A549 (cell line): Measurements from ENCODE around the gene SEZ6L2. TPM values are rescaled to one million over a fixed set of nuclear protein-coding genes. Genes with fewer than 3 reads are reported as not detected.

Experiments
- ATAC-seq, 2 experiments: fragments of 200-7000 bp in 1 of 2; fragments of >200 bp in 1 of 2; cut with Nextera tagmentation in 1 of 2; cut with Tn5 transposase in 1 of 2; 3 replicates each; pipeline versions ENCODE4 v1.8.0 to v1.9.1; 2018 to 2020; ENCODE audit warnings: mild to moderate bottlenecking in 1 of 2, moderate library complexity in 1 of 2
- CTCF ChIA-PET: fragments of 300-600 bp; sonication (Branson Sonifier 250); formaldehyde crosslinking; extraction: SDS; loops from one replicate; lab custom pipeline; 2021; ENCODE audit warnings: antibody characterized with exemption, inconsistent platforms; lab: Yijun Ruan, JAX
- POLR2A ChIA-PET: fragments of 350-600 bp; formaldehyde crosslinking; extraction: SDS; loops from one replicate; lab custom pipeline; 2021; ENCODE audit warnings: antibody characterized with exemption, inconsistent platforms; lab: Yijun Ruan, JAX
- DNase-seq, 2 experiments: peaks; one replicate each; pipeline versions ENCODE4 v3.0.0 to v3.0.0-alpha.2; 2011 to 2016; ENCODE audit warnings: low read depth in 1 of 2, low spot score in 1 of 2
- FAIRE-seq: peaks from 2 replicates; lab custom pipeline; 2011; peaks lifted over from hg19 to GRCh38; lab: Jason Lieb, UNC
- H3K27ac ChIP-seq, 2 experiments: fragments of >200 bp; sonication (Bioruptor Twin); formaldehyde crosslinking; 3 replicates each; pipeline ENCODE4 v1.5.1; 2016 to 2017
- H3K4me1 ChIP-seq: fragments of >200 bp; sonication (Bioruptor Twin); formaldehyde crosslinking; 3 replicates; pipeline ENCODE4 v1.6.1; 2016
- H3K4me2 ChIP-seq: fragments of >200 bp; sonication (Bioruptor Twin); formaldehyde crosslinking; 3 replicates; pipeline ENCODE4 v1.6.1; 2016
- H3K4me3 ChIP-seq: fragments of >200 bp; sonication (Bioruptor Twin); formaldehyde crosslinking; 3 replicates; pipeline ENCODE4 v1.5.1; 2016
- H3K9me3 ChIP-seq: fragments of >200 bp; sonication (Bioruptor Twin); formaldehyde crosslinking; 3 replicates; pipeline ENCODE4 v1.6.1; 2016
- CBX2 ChIP-seq: fragments of 200-600 bp; sonication (generic); IDR thresholded peaks from 2 replicates; pipeline ENCODE4 v1.6.1; 2016; ENCODE audit warnings: low read depth, mild to moderate bottlenecking, borderline replicate concordance
- EHF ChIP-seq: fragments of 250-450 bp; sonication (Bioruptor Pico); IDR thresholded peaks from 2 replicates; pipeline ENCODE4 v1.5.0; 2020; ENCODE audit warnings: mild to moderate bottlenecking
- EHMT2 ChIP-seq: fragments of 200-600 bp; sonication (generic); IDR thresholded peaks from 2 replicates; pipeline ENCODE4 v1.6.1; 2016; ENCODE audit warnings: antibody characterized with exemption, low read depth, mild to moderate bottlenecking, moderate library complexity
- EP300 ChIP-seq, 2 experiments: fragments of >200 bp; sonication (Bioruptor Twin); formaldehyde crosslinking; IDR thresholded peaks; 2 replicates in 1 of 2; 3 replicates in 1 of 2; pipeline ENCODE4 v1.6.1; 2016 to 2017
- ESRRA ChIP-seq: fragments of 150-350 bp; IDR thresholded peaks from 2 replicates; pipeline ENCODE4 v1.6.1; 2014; ENCODE audit warnings: mild to moderate bottlenecking, low read length, borderline replicate concordance
- FOSB ChIP-seq: fragments of 250-450 bp; sonication (Bioruptor Pico); IDR thresholded peaks from 2 replicates; pipeline ENCODE4 v1.5.0; 2020; ENCODE audit warnings: mild to moderate bottlenecking, moderate library complexity
- FOSL2 ChIP-seq, 2 experiments: fragments of 450-650 bp in 1 of 2; fragments of >200 bp in 1 of 2; sonication (Bioruptor Twin) in 1 of 2; formaldehyde crosslinking; IDR thresholded peaks; 2 replicates each; pipeline versions ENCODE4 v1.5.0 to v1.6.1; 2016 to 2020; ENCODE audit warnings: mild to moderate bottlenecking in 1 of 2, moderate library complexity in 1 of 2
- FOXS1 ChIP-seq: fragments of 250-450 bp; sonication (Bioruptor Pico); IDR thresholded peaks from 2 replicates; pipeline ENCODE4 v1.5.0; 2020; ENCODE audit warnings: mild to moderate bottlenecking, moderate library complexity
- HEYL ChIP-seq: fragments of 250-450 bp; sonication (Bioruptor Pico); IDR thresholded peaks from 2 replicates; pipeline ENCODE4 v1.8.0; 2021; ENCODE audit warnings: mild to moderate bottlenecking, moderate library complexity
- HOXB5 ChIP-seq: fragments of 250-450 bp; sonication (Bioruptor Pico); IDR thresholded peaks from 2 replicates; pipeline ENCODE4 v1.5.0; 2020; ENCODE audit warnings: mild to moderate bottlenecking, moderate library complexity
- JUNB ChIP-seq: fragments of >200 bp; sonication (Bioruptor Twin); formaldehyde crosslinking; IDR thresholded peaks from 2 replicates; pipeline ENCODE4 v1.6.1; 2016
- KDM1A ChIP-seq: fragments of 200-600 bp; sonication (generic); IDR thresholded peaks from 2 replicates; pipeline ENCODE4 v1.6.1; 2016; ENCODE audit warnings: low read depth, mild to moderate bottlenecking
- MAZ ChIP-seq: fragments of 150-350 bp; IDR thresholded peaks from 2 replicates; pipeline ENCODE4 v1.6.1; 2014; ENCODE audit warnings: antibody characterized with exemption, low read depth, low read length, borderline replicate concordance
- NFE2L2 ChIP-seq: fragments of 150-350 bp; conservative IDR thresholded peaks from 2 replicates; pipeline ENCODE4 v1.6.1; 2014; ENCODE audit warnings: low read length
- NR3C1 ChIP-seq: fragments of >200 bp; sonication (Bioruptor Twin); formaldehyde crosslinking; IDR thresholded peaks from 3 replicates; pipeline ENCODE4 v1.6.1; 2017
- POLR2A ChIP-seq: IDR thresholded peaks from 2 replicates; pipeline ENCODE4 v1.6.1; 2012; ENCODE audit warnings: mild to moderate bottlenecking, low read length
- RCOR1 ChIP-seq: fragments of 150-350 bp; IDR thresholded peaks from 2 replicates; pipeline ENCODE4 v1.6.1; 2014; ENCODE audit warnings: antibody characterized with exemption, low read length, low read depth
- RNF2 ChIP-seq: fragments of 200-600 bp; sonication (generic); IDR thresholded peaks from 2 replicates; pipeline ENCODE4 v1.6.1; 2016; ENCODE audit warnings: low read depth, mild to moderate bottlenecking, antibody characterized with exemption, moderate library complexity, borderline replicate concordance
- SMC3 ChIP-seq: fragments of >200 bp; sonication (Bioruptor Twin); formaldehyde crosslinking; IDR thresholded peaks from 3 replicates; pipeline ENCODE4 v1.6.1; 2018; ENCODE audit warnings: inconsistent platforms
- TP53 ChIP-seq: fragments of 250-450 bp; sonication (Bioruptor Pico); IDR thresholded peaks from 2 replicates; pipeline ENCODE4 v1.5.0; 2021; ENCODE audit warnings: mild to moderate bottlenecking, moderate library complexity
- ZNF302 ChIP-seq: fragments of 250-450 bp; sonication (Bioruptor Pico); IDR thresholded peaks from 2 replicates; pipeline ENCODE4 v1.9.0; 2021; ENCODE audit warnings: inconsistent platforms, mild to moderate bottlenecking, moderate library complexity
- ZSCAN20 ChIP-seq: fragments of 250-450 bp; sonication (Bioruptor Pico); IDR thresholded peaks from 2 replicates; pipeline ENCODE4 v1.8.0; 2022; ENCODE audit warnings: mild to moderate bottlenecking, moderate library complexity
- WGBS: methylation state at CpG from one replicate; pipeline ENCODE4 v1.1.6; 2017; ENCODE audit errors: missing lambda C conversion rate; 5-methylcytosine and 5-hydroxymethylcytosine counted together
- polyA plus RNA-seq, 4 experiments: library from polyadenylated mRNA; depleted of rRNA in 3 of 4; stranded (reverse); fragments of >200 nt; fragmentation: RNase III in 1 of 4; extraction: RNeasy Plus Mini Kit Qiagen cat#74134 plus additional on column Dnase treatment in 1 of 4; gene quantifications; 2 replicates in 3 of 4; 3 replicates in 1 of 4; pipeline ENCODE4 v1.2.3, GENCODE V29; 2011 to 2017
- TF ChIP-seq, protein P1 (sequence below): fragments of >200 bp; sonication (Bioruptor Twin); formaldehyde crosslinking; IDR thresholded peaks from 3 replicates; pipeline ENCODE4 v1.6.1; 2016
- TF ChIP-seq, protein P2 (sequence below): fragments of >200 bp; sonication (Bioruptor Twin); formaldehyde crosslinking; IDR thresholded peaks from 2 replicates; pipeline ENCODE4 v1.6.1; 2016
- TF ChIP-seq, protein P3 (sequence below): fragments of >200 bp; sonication (Bioruptor Twin); formaldehyde crosslinking; IDR thresholded peaks from 3 replicates; pipeline ENCODE4 v1.5.1; 2016
- TF ChIP-seq, protein P4 (sequence below): fragments of 250-450 bp; sonication (Bioruptor Pico); IDR thresholded peaks from 2 replicates; pipeline ENCODE4 v1.5.0; 2020; ENCODE audit warnings: low read depth, mild to moderate bottlenecking, moderate library complexity
- TF ChIP-seq, protein P5 (sequence below): IDR thresholded peaks from 2 replicates; pipeline ENCODE4 v1.6.1; 2012

The SEZ6L2 gene
- polyA plus RNA-seq, 2 of the 4 experiments (the other 2 are of a cell fraction): 4.3 to 11.4 TPM

DNA sequence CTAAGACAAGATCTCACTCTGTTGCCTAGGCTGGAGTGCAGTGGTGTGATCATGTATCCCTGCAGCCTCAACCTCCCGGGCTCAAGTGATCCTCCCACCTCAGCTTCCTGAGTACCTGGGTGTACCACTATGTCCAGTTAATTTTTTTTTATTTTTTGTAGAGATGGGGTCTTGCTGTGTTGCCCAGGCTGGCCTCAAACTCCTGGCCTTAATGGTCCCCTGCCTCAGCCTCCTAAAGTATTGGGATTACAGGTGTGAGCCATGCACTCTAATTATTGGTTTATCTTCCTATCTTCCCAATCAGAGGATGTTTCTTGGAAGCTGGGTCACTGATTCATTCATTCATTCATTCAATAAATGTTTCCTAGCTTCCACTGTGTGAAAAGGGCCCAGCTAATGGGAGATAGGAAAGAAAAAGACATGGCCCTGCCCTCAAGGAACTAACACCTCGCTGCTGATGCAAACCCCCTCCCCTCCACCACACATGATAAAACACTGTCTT, 9.4 kb upstream of the SEZ6L2 start:
- FAIRE-seq (no peak), DNase-seq (no peak)
- no peaks in the 10 kb centered on the region for H3K4me1 ChIP-seq
- no peak overlapping the region for H3K4me3 ChIP-seq
- POLR2A ChIA-PET: interaction anchor here (2.0 kb wide), 1 partner anchor 17 kb away, joined by 5 read pairs; the partner anchor contains the start of gene KCTD13
- H3K9me3 ChIP-seq: no peaks in the 10 kb centered on the region
- no peak overlapping the region for H3K4me2 ChIP-seq
- CTCF ChIA-PET: interaction anchor here (0.6 to 2.3 kb wide), 6 partner anchors 8 to 124 kb away, joined by 3 to 8 read pairs (median 4); no protein-coding TSS in a partner anchor
- TF ChIP-seq, protein P1, sequence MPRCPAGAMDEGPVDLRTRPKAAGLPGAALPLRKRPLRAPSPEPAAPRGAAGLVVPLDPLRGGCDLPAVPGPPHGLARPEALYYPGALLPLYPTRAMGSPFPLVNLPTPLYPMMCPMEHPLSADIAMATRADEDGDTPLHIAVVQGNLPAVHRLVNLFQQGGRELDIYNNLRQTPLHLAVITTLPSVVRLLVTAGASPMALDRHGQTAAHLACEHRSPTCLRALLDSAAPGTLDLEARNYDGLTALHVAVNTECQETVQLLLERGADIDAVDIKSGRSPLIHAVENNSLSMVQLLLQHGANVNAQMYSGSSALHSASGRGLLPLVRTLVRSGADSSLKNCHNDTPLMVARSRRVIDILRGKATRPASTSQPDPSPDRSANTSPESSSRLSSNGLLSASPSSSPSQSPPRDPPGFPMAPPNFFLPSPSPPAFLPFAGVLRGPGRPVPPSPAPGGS: no peak
- TF ChIP-seq RCOR1 (no peak), JUNB (no peak), EP300 (IDR thresholded peaks at IDR 0.05) (no peak), RNF2 (no peak)
- TF ChIP-seq, all 56 proteins: peak for 0
- no peak for ATAC-seq
- 67% methylated on average over 2 of the region's 2 CpGs for WGBS
- no peak overlapping the region for H3K27ac ChIP-seq

DNA sequence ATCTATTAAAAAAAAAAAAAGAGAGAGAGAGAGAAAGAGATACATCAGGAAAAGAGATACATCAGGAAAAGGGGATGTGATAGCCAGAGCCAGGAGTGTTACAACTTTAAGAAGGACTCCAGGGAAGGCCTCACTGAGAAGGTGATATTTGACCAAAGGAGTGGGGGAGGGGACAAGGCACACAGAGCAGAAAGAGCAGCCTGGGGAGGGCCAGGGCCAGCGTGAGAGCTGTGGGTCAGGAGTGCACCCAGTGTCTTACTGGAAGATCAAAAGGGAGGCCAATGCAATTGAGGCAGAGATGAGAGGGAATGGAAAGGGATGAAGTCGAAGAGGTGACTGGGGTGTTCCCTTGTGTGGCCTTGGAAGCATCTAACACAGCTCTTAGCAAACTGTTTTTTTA, 8.6 kb upstream of the SEZ6L2 start:
- POLR2A ChIA-PET: no interaction called here
- no peak for FAIRE-seq
- H3K27ac ChIP-seq: no peak overlapping the region
- TF ChIP-seq, protein P2, sequence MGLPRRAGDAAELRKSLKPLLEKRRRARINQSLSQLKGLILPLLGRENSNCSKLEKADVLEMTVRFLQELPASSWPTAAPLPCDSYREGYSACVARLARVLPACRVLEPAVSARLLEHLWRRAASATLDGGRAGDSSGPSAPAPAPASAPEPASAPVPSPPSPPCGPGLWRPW: no peak
- no peak for TF ChIP-seq HOXB5 (CRISPR knock-in tag)
- TF ChIP-seq, all 56 proteins: peak for 0
- DNase-seq: no peak
- no peak overlapping the region for H3K4me3 ChIP-seq
- H3K9me3 ChIP-seq: no peaks in the 10 kb centered on the region
- CTCF ChIA-PET: interaction anchor here (0.6 to 2.3 kb wide), 7 partner anchors 8 to 97 kb away, joined by 3 to 8 read pairs (median 4); no protein-coding TSS in a partner anchor
- H3K4me1 ChIP-seq: no peaks in the 10 kb centered on the region
- H3K4me2 ChIP-seq: no peak overlapping the region
- ATAC-seq: no peak
- 71% methylated on average over 2 of the region's 2 CpGs for WGBS

DNA sequence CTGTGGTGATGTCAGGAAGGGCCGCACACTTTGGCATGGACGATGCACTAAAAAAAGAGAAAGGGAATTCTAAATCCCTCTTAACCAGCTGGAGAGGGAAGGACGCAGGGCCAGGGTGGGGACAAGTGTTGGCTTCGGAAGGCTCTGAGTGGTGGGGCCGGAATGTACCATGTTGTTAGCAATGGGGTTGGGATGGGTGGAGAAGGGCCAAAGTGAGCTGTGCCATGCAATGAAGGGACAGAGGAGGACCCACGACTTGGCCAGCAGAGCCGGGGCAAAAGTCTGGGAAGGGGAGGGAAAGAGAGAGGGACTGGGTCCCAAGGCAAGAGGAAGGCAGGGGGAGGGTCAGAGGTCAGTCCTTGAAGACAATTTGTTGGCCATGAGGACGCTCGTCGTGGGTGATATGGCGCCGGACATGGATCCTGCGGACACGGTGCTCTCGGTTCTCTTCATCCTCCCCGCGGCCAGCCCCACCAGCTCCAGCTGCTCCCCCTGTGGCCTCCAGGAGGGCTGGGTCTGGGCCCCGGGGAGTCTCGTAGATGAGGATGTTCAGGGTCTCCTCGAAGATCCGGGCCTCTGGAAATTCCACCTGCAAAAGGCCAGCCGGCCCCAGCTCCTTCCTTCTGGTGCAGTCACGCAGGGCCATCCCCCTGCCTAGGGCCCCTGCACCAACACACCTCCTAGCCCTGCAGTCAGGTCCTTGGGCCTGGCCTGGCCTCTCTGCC, 7.3 kb upstream of the SEZ6L2 start:
- Histone ChIP-seq H3K27ac (no peak overlapping the region), H3K4me3 (no peak overlapping the region)
- POLR2A ChIA-PET: no interaction called here
- no peak for FAIRE-seq
- no peak for DNase-seq
- no peak for TF ChIP-seq MAZ
- no peak for TF ChIP-seq SMC3
- TF ChIP-seq POLR2A: no peak
- TF ChIP-seq, all 56 proteins: peak for 0
- peaks cover 3% of the 10 kb centered on the region; the same call in 1 of the 3 replicates for H3K4me1 ChIP-seq
- no peaks in the 10 kb centered on the region for H3K9me3 ChIP-seq
- no peak overlapping the region for H3K4me2 ChIP-seq
- CTCF ChIA-PET: interaction anchor here (1.4 to 1.6 kb wide), 3 partner anchors 10 to 99 kb away, joined by 3 to 4 read pairs (median 4); no protein-coding TSS in a partner anchor
- WGBS: 91% methylated on average over 23 of the region's 23 CpGs
- 0 out of 6 replicates have a peak, but pooled peaks of 1 of the 2 experiments have one; percentile 10 for ATAC-seq

DNA sequence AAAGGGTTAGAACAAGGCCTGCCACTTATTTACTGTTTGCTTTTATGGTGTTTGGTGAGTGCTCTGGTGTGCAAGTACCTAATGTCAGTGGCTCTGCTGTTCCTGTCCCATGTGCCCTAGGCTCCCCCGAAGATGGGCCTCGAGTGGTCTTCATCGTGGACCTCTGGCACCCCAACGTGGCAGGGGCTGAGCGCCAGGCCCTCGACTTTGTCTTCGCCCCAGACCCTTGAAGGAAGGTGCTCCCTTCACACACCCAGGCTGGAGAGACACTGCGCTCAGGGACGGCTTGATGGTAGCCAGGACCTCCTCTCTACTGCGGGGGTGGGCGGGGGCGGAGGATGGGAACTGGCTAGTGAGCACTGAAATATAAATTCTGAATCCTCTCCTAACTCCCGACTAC, 6.3 kb upstream of the SEZ6L2 start:
- no peak overlapping the region for H3K4me3 ChIP-seq
- H3K4me2 ChIP-seq: no peak overlapping the region
- H3K27ac ChIP-seq: no peak overlapping the region
- CTCF ChIA-PET: interaction anchor here (1.1 kb wide), 1 partner anchor 11 kb away, joined by 4 read pairs; no protein-coding TSS in a partner anchor
- DNase-seq (no peak), ATAC-seq (no peak), FAIRE-seq (no peak)
- H3K4me1 ChIP-seq: peaks cover 12% of the 10 kb centered on the region
- WGBS: 89% methylated on average over 11 of the region's 13 CpGs
- POLR2A ChIA-PET: no interaction called here
- H3K9me3 ChIP-seq: no peaks in the 10 kb centered on the region
- TF ChIP-seq, protein P3, sequence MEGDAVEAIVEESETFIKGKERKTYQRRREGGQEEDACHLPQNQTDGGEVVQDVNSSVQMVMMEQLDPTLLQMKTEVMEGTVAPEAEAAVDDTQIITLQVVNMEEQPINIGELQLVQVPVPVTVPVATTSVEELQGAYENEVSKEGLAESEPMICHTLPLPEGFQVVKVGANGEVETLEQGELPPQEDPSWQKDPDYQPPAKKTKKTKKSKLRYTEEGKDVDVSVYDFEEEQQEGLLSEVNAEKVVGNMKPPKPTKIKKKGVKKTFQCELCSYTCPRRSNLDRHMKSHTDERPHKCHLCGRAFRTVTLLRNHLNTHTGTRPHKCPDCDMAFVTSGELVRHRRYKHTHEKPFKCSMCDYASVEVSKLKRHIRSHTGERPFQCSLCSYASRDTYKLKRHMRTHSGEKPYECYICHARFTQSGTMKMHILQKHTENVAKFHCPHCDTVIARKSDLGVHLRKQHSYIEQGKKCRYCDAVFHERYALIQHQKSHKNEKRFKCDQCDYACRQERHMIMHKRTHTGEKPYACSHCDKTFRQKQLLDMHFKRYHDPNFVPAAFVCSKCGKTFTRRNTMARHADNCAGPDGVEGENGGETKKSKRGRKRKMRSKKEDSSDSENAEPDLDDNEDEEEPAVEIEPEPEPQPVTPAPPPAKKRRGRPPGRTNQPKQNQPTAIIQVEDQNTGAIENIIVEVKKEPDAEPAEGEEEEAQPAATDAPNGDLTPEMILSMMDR: no peak
- TF ChIP-seq NR3C1 (no peak), NFE2L2 (no peak), EHF (CRISPR knock-in tag) (no peak), EHMT2 (no peak), ESRRA (no peak), KDM1A (no peak), CBX2 (no peak), HEYL (CRISPR knock-in tag) (no peak), FOSB (no peak), TP53 (CRISPR knock-in tag) (no peak), ZNF302 (CRISPR knock-in tag) (no peak), ZSCAN20 (CRISPR knock-in tag) (no peak), FOXS1 (CRISPR knock-in tag) (no peak), FOSL2 (IDR thresholded peaks at IDR 0.05) (no peak), FOSL2 (CRISPR knock-in tag; IDR thresholded peaks at IDR 0.05) (no peak)
- TF ChIP-seq, protein P4, sequence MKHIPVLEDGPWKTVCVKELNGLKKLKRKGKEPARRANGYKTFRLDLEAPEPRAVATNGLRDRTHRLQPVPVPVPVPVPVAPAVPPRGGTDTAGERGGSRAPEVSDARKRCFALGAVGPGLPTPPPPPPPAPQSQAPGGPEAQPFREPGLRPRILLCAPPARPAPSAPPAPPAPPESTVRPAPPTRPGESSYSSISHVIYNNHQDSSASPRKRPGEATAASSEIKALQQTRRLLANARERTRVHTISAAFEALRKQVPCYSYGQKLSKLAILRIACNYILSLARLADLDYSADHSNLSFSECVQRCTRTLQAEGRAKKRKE: no peak
- TF ChIP-seq, protein P5, sequence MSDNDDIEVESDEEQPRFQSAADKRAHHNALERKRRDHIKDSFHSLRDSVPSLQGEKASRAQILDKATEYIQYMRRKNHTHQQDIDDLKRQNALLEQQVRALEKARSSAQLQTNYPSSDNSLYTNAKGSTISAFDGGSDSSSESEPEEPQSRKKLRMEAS: no peak
